GM23338 (cell line): ENCODE measurements around the gene HPD. TPM values are rescaled to one million over a fixed set of nuclear protein-coding genes. Genes with fewer than 3 reads are reported as not detected.

Experiments used
- ATAC-seq: fragments of 200-7000 bp; cut with Tn5 transposase; 3 replicates; pipeline ENCODE4 v1.9.1; 2020
- DNase-seq: peaks from one replicate; pipeline ENCODE4 v3.0.0-alpha.2; 2015; ENCODE audit warnings: low spot score
- H2AFZ ChIP-seq: fragments of 200-600 bp; sonication (generic); 2 replicates; pipeline ENCODE4 v1.8.0; 2016; ENCODE audit warnings: antibody characterized with exemption, mild to moderate bottlenecking, moderate library complexity
- H3F3A ChIP-seq: fragments of 200-600 bp; sonication (generic); replicated peaks from 2 replicates; pipeline ENCODE4 v1.8.0; 2017; ENCODE audit warnings: antibody characterized with exemption, mixed run types, low read depth
- H3K27ac ChIP-seq: fragments of 200-600 bp; sonication (generic); 2 replicates; pipeline ENCODE4 v1.6.1; 2016; ENCODE audit warnings: low read depth
- H3K27me3 ChIP-seq: fragments of 200-600 bp; sonication (generic); 2 replicates; pipeline ENCODE4 v1.8.0; 2016; ENCODE audit warnings: mild to moderate bottlenecking, mixed run types, moderate library complexity; ENCODE audit not compliant: insufficient read depth
- H3K36me3 ChIP-seq: fragments of 200-600 bp; sonication (generic); 2 replicates; pipeline ENCODE4 v1.8.0; 2016; ENCODE audit warnings: mild to moderate bottlenecking; ENCODE audit not compliant: insufficient read depth
- H3K4me1 ChIP-seq: fragments of 200-600 bp; sonication (generic); 2 replicates; pipeline ENCODE4 v1.8.0; 2016; ENCODE audit warnings: mild to moderate bottlenecking, moderate library complexity; ENCODE audit not compliant: insufficient read depth
- H3K4me2 ChIP-seq: fragments of 200-600 bp; sonication (generic); 2 replicates; pipeline ENCODE4 v1.7.1; 2017; ENCODE audit warnings: mixed run types
- H3K4me3 ChIP-seq: fragments of 200-600 bp; sonication (generic); 2 replicates; pipeline ENCODE4 v1.6.1; 2016; ENCODE audit warnings: mixed run types
- H3K79me2 ChIP-seq: fragments of 200-600 bp; sonication (generic); replicated peaks from 2 replicates; pipeline ENCODE4 v1.8.0; 2017; ENCODE audit warnings: mild to moderate bottlenecking; ENCODE audit not compliant: insufficient read depth
- H3K9me2 ChIP-seq: fragments of 200-600 bp; sonication (generic); 2 replicates; pipeline ENCODE4 v1.8.0; 2017; ENCODE audit not compliant: insufficient read depth
- H4K20me1 ChIP-seq: fragments of 200-600 bp; sonication (generic); replicated peaks from 2 replicates; pipeline ENCODE4 v1.8.0; 2017; ENCODE audit warnings: mild to moderate bottlenecking; ENCODE audit not compliant: insufficient read depth
- H3K27ac Mint-ChIP-seq: 2 replicates; pipeline ENCODE4 v1.8.0; 2020; ENCODE audit warnings: inconsistent platforms, mild to moderate bottlenecking, moderate library complexity, mixed read lengths
- H3K27me3 Mint-ChIP-seq: 3 replicates; pipeline ENCODE4 v1.8.0; 2022; ENCODE audit warnings: low read depth, mild to moderate bottlenecking, moderate library complexity, mixed read lengths, inconsistent platforms; ENCODE audit not compliant: insufficient read depth, poor library complexity
- H3K36me3 Mint-ChIP-seq: 3 replicates; pipeline ENCODE4 v1.8.0; 2021; ENCODE audit warnings: low read depth, mild to moderate bottlenecking, inconsistent platforms, moderate library complexity, mixed read lengths
- H3K4me1 Mint-ChIP-seq: 3 replicates; pipeline ENCODE4 v1.8.0; 2020; ENCODE audit warnings: mild to moderate bottlenecking, inconsistent platforms, mixed read lengths
- H3K4me3 Mint-ChIP-seq: 3 replicates; pipeline ENCODE4 v1.8.0; 2021; ENCODE audit warnings: moderate library complexity, mild to moderate bottlenecking, inconsistent platforms, mixed read lengths
- H3K9me3 Mint-ChIP-seq: 3 replicates; pipeline ENCODE4 v1.8.0; 2020; ENCODE audit warnings: moderate library complexity, mild to moderate bottlenecking, inconsistent platforms, mixed read lengths
- CREB1 ChIP-seq: fragments of 250-450 bp; sonication (Bioruptor Pico); IDR thresholded peaks from 2 replicates; pipeline ENCODE4 v1.5.0; 2020; ENCODE audit warnings: low read depth, mild to moderate bottlenecking, moderate library complexity
- ETS1 ChIP-seq: IDR thresholded peaks from 2 replicates; pipeline ENCODE4 v1.6.1; 2016; ENCODE audit warnings: antibody characterized with exemption
- EZH2phosphoT487 ChIP-seq: fragments of 200-600 bp; sonication (generic); IDR thresholded peaks from one replicate; pipeline ENCODE4 v1.8.1; 2018; ENCODE audit warnings: antibody characterized with exemption; ENCODE audit not compliant: unreplicated experiment
- JUNB ChIP-seq: IDR thresholded peaks from one replicate; pipeline ENCODE4 v1.6.1; 2016; ENCODE audit warnings: antibody characterized with exemption; ENCODE audit not compliant: unreplicated experiment
- POLR2AphosphoS5 ChIP-seq: IDR thresholded peaks from 2 replicates; pipeline ENCODE4 v1.6.1; 2016; ENCODE audit warnings: antibody characterized with exemption, low read depth
- ZNF114 ChIP-seq: fragments of 250-450 bp; sonication (Bioruptor Pico); IDR thresholded peaks from 2 replicates; pipeline ENCODE4 v1.5.0; 2020; ENCODE audit warnings: mild to moderate bottlenecking, moderate library complexity
- ZNF331 ChIP-seq: fragments of 250-450 bp; sonication (Bioruptor Pico); IDR thresholded peaks from 2 replicates; pipeline ENCODE4 v1.5.0; 2020; ENCODE audit warnings: low read depth, mild to moderate bottlenecking, moderate library complexity
- ZNF462 ChIP-seq: fragments of 250-450 bp; sonication (Bioruptor Pico); IDR thresholded peaks from 2 replicates; pipeline ENCODE4 v1.5.0; 2020; ENCODE audit warnings: mild to moderate bottlenecking, moderate library complexity
- polyA plus RNA-seq: library from polyadenylated mRNA; unstranded; fragments of >200 nt; fragmentation: Nextera tagmentation; extraction: Ambion mirVana; gene quantifications from 2 replicates; pipeline ENCODE4 v1.2.1, GENCODE V29; 2016
- total RNA-seq: library from RNA; depleted of rRNA; stranded (reverse); fragments of >200 nt; shearing (Covaris generic); gene quantifications from 2 replicates; pipeline ENCODE4 v1.2.3, GENCODE V29; 2014

HPD gene
- total and polyA plus RNA-seq, 2 experiments from 2014 or later: not detected

- TF ChIP-seq ZNF462 (CRISPR knock-in tag) (no peak), EZH2phosphoT487 (no peak), CREB1 (CRISPR knock-in tag) (no peak)
These were observed 29.3 kb downstream of the HPD start (continued) for GRCh38 chr12:121829250-121829918.

- Histone ChIP-seq H3K9me2 (no peaks in the 10 kb centered on the region), H3K27me3 (no peaks in the 10 kb centered on the region), H3K27ac (no peak overlapping the region), H3K4me3 (no peak overlapping the region), H4K20me1 (no peaks in the 10 kb centered on the region), H3K36me3 (no peaks in the 10 kb centered on the region), H3K4me1 (no peaks in the 10 kb centered on the region), H3F3A (peaks cover 3% of the 10 kb centered on the region; the same call in 1 of the 2 replicates), H3K4me2 (no peak overlapping the region), H3K79me2 (no peaks in the 10 kb centered on the region), H2AFZ (no peak overlapping the region)
- no peak overlapping the region; the same call in 1 of the 2 replicates for H3K27ac Mint-ChIP-seq
- DNase-seq (no peak), ATAC-seq (no peak)
- H3K9me3 Mint-ChIP-seq: no peaks in the 10 kb centered on the region
- peaks cover 57% of the 10 kb centered on the region for H3K36me3 Mint-ChIP-seq
- no peaks in the 10 kb centered on the region for H3K27me3 Mint-ChIP-seq
- H3K4me3 Mint-ChIP-seq: no peak overlapping the region
- peaks cover 5% of the 10 kb centered on the region; the same call in 2 of the 3 replicates for H3K4me1 Mint-ChIP-seq
- TF ChIP-seq ZNF462 (CRISPR knock-in tag): no peak
- TF ChIP-seq ZNF331: no peak
- TF ChIP-seq POLR2AphosphoS5: no peak
- no peak for TF ChIP-seq JUNB
- no peak for TF ChIP-seq ZNF114 (CRISPR knock-in tag)
- TF ChIP-seq CREB1 (CRISPR knock-in tag): no peak
- no peak for TF ChIP-seq ETS1
These were observed 29.8 kb downstream of the HPD start for GRCh38 chr12:121828826-121829225.
